ENCODE results near the gene PAN3. TPM values are rescaled to one million over a fixed set of nuclear protein-coding genes. Genes with fewer than 3 reads are reported as not detected.
A peak's percentile ranks its signal among the peaks of the same experiment; 100 is the strongest.
"Not testable (repeated sequence)": the region's sequence is repeated elsewhere in the genome, so short reads cannot be mapped to it uniquely, and the experiment has no call there.

The PAN3 gene
- total RNA-seq, 1 donor from 2014 or later = 51.9 TPM

DNA sequence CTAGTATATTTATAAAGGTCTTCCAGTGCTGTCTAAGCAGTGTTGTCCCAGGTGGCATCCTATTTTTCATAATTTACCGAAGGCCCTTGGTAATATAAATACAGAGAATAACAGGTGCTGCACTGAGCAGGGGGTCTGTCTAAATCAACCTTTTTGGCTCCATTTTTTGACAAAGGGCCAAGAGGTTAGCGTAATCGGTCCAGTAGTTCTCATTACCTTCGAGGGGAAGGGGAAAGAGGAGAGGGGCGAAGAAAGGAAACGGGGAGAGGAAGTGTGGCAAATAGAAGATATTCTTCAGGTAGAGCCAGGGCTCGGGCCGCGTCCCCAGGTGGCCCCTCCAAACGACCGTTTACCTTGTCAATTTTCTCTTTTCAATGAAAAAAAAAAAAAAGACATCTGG, 749 bp upstream of the PAN3 start:
- Mint-ChIP-seq H3K27ac (ENCODE audit: unreplicated experiment) (peak overlapping the region; percentile 98), H3K27me3 (ENCODE audit: unreplicated experiment) (peaks cover 18% of the 10 kb centered on the region), H3K36me3 (ENCODE audit: low read depth, unreplicated experiment) (peaks cover 9% of the 10 kb centered on the region), H3K9me3 (ENCODE audit: unreplicated experiment) (no peaks in the 10 kb centered on the region), H3K4me3 (ENCODE audit: unreplicated experiment) (peak overlapping the region; percentile 98), H3K4me1 (ENCODE audit: unreplicated experiment) (peaks cover 36% of the 10 kb centered on the region)
- no peak for DNase-seq (ENCODE audit: low spot score)
- TF ChIP-seq, protein P1, sequence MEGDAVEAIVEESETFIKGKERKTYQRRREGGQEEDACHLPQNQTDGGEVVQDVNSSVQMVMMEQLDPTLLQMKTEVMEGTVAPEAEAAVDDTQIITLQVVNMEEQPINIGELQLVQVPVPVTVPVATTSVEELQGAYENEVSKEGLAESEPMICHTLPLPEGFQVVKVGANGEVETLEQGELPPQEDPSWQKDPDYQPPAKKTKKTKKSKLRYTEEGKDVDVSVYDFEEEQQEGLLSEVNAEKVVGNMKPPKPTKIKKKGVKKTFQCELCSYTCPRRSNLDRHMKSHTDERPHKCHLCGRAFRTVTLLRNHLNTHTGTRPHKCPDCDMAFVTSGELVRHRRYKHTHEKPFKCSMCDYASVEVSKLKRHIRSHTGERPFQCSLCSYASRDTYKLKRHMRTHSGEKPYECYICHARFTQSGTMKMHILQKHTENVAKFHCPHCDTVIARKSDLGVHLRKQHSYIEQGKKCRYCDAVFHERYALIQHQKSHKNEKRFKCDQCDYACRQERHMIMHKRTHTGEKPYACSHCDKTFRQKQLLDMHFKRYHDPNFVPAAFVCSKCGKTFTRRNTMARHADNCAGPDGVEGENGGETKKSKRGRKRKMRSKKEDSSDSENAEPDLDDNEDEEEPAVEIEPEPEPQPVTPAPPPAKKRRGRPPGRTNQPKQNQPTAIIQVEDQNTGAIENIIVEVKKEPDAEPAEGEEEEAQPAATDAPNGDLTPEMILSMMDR (IDR thresholded peaks at IDR 0.05; ENCODE audit: unreplicated experiment) = no peak

DNA sequence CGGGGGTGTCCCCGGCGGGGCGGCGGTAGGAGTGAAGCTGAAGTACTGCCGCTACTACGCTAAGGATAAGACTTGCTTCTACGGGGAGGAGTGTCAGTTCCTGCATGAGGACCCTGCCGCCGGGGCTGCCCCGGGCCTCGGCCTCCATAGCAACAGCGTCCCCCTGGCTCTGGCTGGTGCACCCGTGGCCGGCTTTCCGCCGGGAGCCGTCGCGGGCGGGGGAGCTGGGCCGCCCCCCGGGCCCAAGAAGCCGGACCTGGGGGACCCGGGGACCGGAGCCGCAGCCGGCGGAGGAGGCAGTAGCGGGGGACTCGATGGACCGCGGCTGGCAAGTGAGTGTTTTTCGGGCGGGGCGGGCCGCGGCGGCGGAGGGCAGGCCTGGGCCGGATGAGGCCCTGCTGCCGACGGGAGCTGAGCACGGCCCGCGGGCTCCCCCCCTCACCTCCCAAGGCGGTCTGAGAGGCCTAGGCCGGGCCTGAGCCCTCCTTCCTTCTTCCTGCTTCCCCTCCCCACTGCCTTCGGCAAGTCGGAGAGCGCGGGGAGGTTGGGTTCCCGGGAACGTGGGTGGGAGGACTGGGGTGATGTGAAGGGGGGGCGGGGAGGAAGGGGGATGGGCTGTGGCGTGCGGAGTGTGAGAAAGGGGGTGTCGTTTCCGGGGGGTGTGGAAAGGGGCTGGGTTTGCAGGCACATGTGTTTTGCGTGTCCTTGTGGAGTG, 568 bp downstream of the PAN3 start:
- Mint-ChIP-seq H3K27me3 (ENCODE audit: unreplicated experiment) (peaks cover 18% of the 10 kb centered on the region), H3K4me3 (ENCODE audit: unreplicated experiment) (peak overlapping the region; percentile 94), H3K4me1 (ENCODE audit: unreplicated experiment) (peaks cover 36% of the 10 kb centered on the region), H3K36me3 (ENCODE audit: low read depth, unreplicated experiment) (peaks cover 9% of the 10 kb centered on the region), H3K27ac (ENCODE audit: unreplicated experiment) (peak overlapping the region; percentile 96), H3K9me3 (ENCODE audit: unreplicated experiment) (no peaks in the 10 kb centered on the region)
- peak; percentile 86 for DNase-seq (ENCODE audit: low spot score)
- TF ChIP-seq, protein P1 (IDR thresholded peaks at IDR 0.05; ENCODE audit: unreplicated experiment) = no peak

DNA sequence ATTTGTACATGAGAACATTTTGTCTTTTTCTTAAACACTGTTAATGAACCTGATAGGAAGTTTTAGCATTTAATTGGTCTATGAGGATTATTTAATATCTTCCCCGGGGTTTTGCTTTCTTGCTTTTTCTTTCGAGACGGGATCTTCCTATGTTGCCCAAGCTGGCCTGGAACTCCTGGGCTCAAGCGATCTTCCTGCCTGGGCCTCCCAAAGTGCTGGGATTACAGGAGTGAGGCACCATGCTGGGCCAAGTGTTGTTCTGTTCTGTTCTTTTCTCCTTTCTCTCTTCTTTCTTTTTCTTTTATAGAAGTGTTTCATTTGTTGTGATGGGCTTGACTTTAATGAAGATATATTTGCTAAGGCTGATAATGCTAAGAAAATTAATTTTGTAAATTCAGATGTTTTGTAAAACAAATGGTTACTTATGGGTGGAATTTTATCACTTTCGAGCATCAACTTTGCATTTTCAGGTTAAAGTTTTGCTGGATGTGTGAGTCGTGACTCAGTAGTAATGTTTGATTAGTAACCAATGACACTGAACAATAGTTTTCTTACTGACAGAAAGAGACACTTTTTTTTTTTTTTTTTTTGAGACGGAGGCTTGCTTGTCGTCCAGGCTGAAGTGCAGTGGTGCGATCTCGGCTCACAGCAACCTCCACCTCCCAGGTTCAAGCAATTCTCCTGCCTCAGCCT, 2.2 kb downstream of the PAN3 start:
- H3K4me3 Mint-ChIP-seq (ENCODE audit: unreplicated experiment) = peak overlapping the region; percentile 94
- peaks cover 9% of the 10 kb centered on the region for H3K36me3 Mint-ChIP-seq (ENCODE audit: low read depth, unreplicated experiment)
- H3K27ac Mint-ChIP-seq (ENCODE audit: unreplicated experiment) = peak overlapping the region; percentile 96
- no peak for DNase-seq (ENCODE audit: low spot score)
- H3K27me3 Mint-ChIP-seq (ENCODE audit: unreplicated experiment) = peaks cover 18% of the 10 kb centered on the region
- TF ChIP-seq, protein P1 (IDR thresholded peaks at IDR 0.05; ENCODE audit: unreplicated experiment) = no peak
- H3K4me1 Mint-ChIP-seq (ENCODE audit: unreplicated experiment) = peaks cover 36% of the 10 kb centered on the region
- H3K9me3 Mint-ChIP-seq (ENCODE audit: unreplicated experiment) = no peaks in the 10 kb centered on the region

DNA sequence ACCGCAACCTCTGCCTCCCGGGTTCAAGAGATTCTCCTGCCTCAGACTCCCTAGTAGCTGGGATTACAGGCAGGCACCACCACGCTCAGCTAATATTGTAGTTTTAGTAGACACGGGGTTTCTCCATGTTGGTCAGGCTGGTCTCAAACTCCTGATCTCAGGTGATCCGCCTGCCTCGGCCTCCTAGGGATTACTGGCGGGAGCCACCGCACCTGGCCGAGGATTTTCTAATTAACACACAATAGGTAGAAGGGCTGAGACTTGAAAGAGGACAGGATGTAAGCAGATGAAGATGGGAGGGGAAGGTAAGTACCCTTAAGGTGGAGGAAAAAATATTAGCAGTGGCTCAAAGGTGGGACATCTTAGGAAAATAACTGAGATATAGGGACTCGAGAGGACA, 3.2 kb downstream of the PAN3 start:
- peaks cover 34% of the 10 kb centered on the region for H3K4me1 Mint-ChIP-seq (ENCODE audit: unreplicated experiment)
- peak overlapping the region; percentile 54 for H3K4me3 Mint-ChIP-seq (ENCODE audit: unreplicated experiment)
- peaks cover 18% of the 10 kb centered on the region for H3K27me3 Mint-ChIP-seq (ENCODE audit: unreplicated experiment)
- H3K9me3 Mint-ChIP-seq (ENCODE audit: unreplicated experiment); DNase-seq (ENCODE audit: low spot score); H3K36me3 Mint-ChIP-seq (ENCODE audit: low read depth, unreplicated experiment): not testable (repeated sequence)
- H3K27ac Mint-ChIP-seq (ENCODE audit: unreplicated experiment) = peak overlapping the region; percentile 76

DNA sequence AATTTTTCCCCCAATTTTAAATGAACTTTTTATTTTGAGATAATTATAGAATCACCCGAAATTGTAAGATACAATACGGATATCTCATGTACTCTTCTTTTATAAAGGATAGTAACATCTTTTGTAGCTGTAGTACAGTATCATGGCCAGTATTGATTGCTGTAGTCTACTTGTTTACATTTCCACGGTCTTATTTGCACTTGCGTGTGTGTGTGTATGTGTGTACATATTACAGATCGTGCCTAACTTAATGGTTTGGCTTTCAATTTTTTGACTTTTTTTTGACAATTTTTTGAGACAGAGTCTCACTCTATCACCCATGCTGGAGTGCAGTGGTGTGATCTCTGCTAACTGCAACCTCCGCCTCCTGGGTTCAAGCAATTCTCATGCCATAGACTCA, 6.7 kb downstream of the PAN3 start:
- peaks cover 6% of the 10 kb centered on the region for H3K27me3 Mint-ChIP-seq (ENCODE audit: unreplicated experiment)
- H3K9me3 Mint-ChIP-seq (ENCODE audit: unreplicated experiment) = no peaks in the 10 kb centered on the region
- TF ChIP-seq, protein P1 (IDR thresholded peaks at IDR 0.05; ENCODE audit: unreplicated experiment) = no peak
- H3K27ac Mint-ChIP-seq (ENCODE audit: unreplicated experiment) = no peak overlapping the region
- peaks cover 6% of the 10 kb centered on the region for H3K36me3 Mint-ChIP-seq (ENCODE audit: low read depth, unreplicated experiment)
- H3K4me1 Mint-ChIP-seq (ENCODE audit: unreplicated experiment) = peaks cover 18% of the 10 kb centered on the region
- H3K4me3 Mint-ChIP-seq (ENCODE audit: unreplicated experiment) = no peak overlapping the region
- no peak for DNase-seq (ENCODE audit: low spot score)

Data from endothelial cell (in vitro differentiated cells).